ENCODE measurements around the gene FANCC.

FANCC gene

GRCh38 chr9:95086564-95086955, 230.9 kb downstream of the FANCC start:
- Histone ChIP-seq H3K4me1 (ENCODE audit: control insufficient read depth in 1 of 2, insufficient read depth in 2 of 2, low read length in 2 of 2) (peaks cover 6 to 60% of the 10 kb centered on the region in 2 donors), H3K9me3 (ENCODE audit: control insufficient read depth in 1 of 2, low read length in 2 of 2) (no peaks in the 10 kb centered on the region), H3K36me3 (ENCODE audit: control insufficient read depth in 1 of 2, insufficient read depth in 2 of 2, low read length in 2 of 2) (peaks cover 27 to 40% of the 10 kb centered on the region in 2 donors), H3K27ac (ENCODE audit: low read length) (no peak overlapping the region), H3K27me3 (ENCODE audit: low read depth, low read length) (no peaks in the 10 kb centered on the region), H3K4me3 (ENCODE audit: low read depth in 1 of 2, low read length in 2 of 2) (no peak overlapping the region)

- H3K4me1 ChIP-seq (ENCODE audit: control insufficient read depth in 1 of 2, insufficient read depth in 2 of 2, low read length in 2 of 2) = peaks cover 6 to 60% of the 10 kb centered on the region in 2 donors
- no peak overlapping the region for H3K4me3 ChIP-seq (ENCODE audit: low read depth in 1 of 2, low read length in 2 of 2)
- no peaks in the 10 kb centered on the region for H3K27me3 ChIP-seq (ENCODE audit: low read depth, low read length)
- no peak overlapping the region for H3K27ac ChIP-seq (ENCODE audit: low read length)
- H3K9me3 ChIP-seq (ENCODE audit: control insufficient read depth in 1 of 2, low read length in 2 of 2) = no peaks in the 10 kb centered on the region
- H3K36me3 ChIP-seq (ENCODE audit: control insufficient read depth in 1 of 2, insufficient read depth in 2 of 2, low read length in 2 of 2) = peaks cover 32 to 44% of the 10 kb centered on the region in 2 donors
These were observed 231.5 kb downstream of the FANCC start for GRCh38 chr9:95085861-95086563.

GRCh38 chr9:95085036-95085770, 232.3 kb downstream of the FANCC start:
- Histone ChIP-seq H3K27me3 (ENCODE audit: low read depth, low read length) (no peaks in the 10 kb centered on the region), H3K9me3 (ENCODE audit: control insufficient read depth in 1 of 2, low read length in 2 of 2) (no peaks in the 10 kb centered on the region), H3K4me1 (ENCODE audit: control insufficient read depth in 1 of 2, insufficient read depth in 2 of 2, low read length in 2 of 2) (peaks cover 6 to 56% of the 10 kb centered on the region in 2 donors), H3K27ac (ENCODE audit: low read length) (peak overlapping the region; percentile 16), H3K36me3 (ENCODE audit: control insufficient read depth in 1 of 2, insufficient read depth in 2 of 2, low read length in 2 of 2) (peaks cover 38 to 48% of the 10 kb centered on the region in 2 donors), H3K4me3 (ENCODE audit: low read depth in 1 of 2, low read length in 2 of 2) (no peak overlapping the region)

- H3K9me3 ChIP-seq (ENCODE audit: control insufficient read depth in 1 of 2, low read length in 2 of 2) = no peaks in the 10 kb centered on the region
- no peaks in the 10 kb centered on the region for H3K27me3 ChIP-seq (ENCODE audit: low read depth, low read length)
- H3K36me3 ChIP-seq (ENCODE audit: control insufficient read depth in 1 of 2, insufficient read depth in 2 of 2, low read length in 2 of 2) = peaks cover 38 to 48% of the 10 kb centered on the region in 2 donors
- peaks cover 3 to 51% of the 10 kb centered on the region in 2 donors for H3K4me1 ChIP-seq (ENCODE audit: control insufficient read depth in 1 of 2, insufficient read depth in 2 of 2, low read length in 2 of 2)
- peak overlapping the region; percentile 16 for H3K27ac ChIP-seq (ENCODE audit: low read length)
- H3K4me3 ChIP-seq (ENCODE audit: low read depth in 1 of 2, low read length in 2 of 2) = no peak overlapping the region
These were observed 233.1 kb downstream of the FANCC start for GRCh38 chr9:95084254-95084934.

- Histone ChIP-seq H3K4me3 (ENCODE audit: low read depth in 1 of 2, low read length in 2 of 2) (no peak overlapping the region), H3K9me3 (ENCODE audit: control insufficient read depth in 1 of 2, low read length in 2 of 2) (no peaks in the 10 kb centered on the region), H3K36me3 (ENCODE audit: control insufficient read depth in 1 of 2, insufficient read depth in 2 of 2, low read length in 2 of 2) (peaks cover 38 to 48% of the 10 kb centered on the region in 2 donors), H3K27ac (ENCODE audit: low read length) (peak overlapping the region; percentile 11), H3K4me1 (ENCODE audit: control insufficient read depth in 1 of 2, insufficient read depth in 2 of 2, low read length in 2 of 2) (peaks cover 14 to 51% of the 10 kb centered on the region in 2 donors), H3K27me3 (ENCODE audit: low read depth, low read length) (no peaks in the 10 kb centered on the region)
These were observed 234.3 kb downstream of the FANCC start for GRCh38 chr9:95083086-95083768.

- peaks cover 38 to 48% of the 10 kb centered on the region in 2 donors for H3K36me3 ChIP-seq (ENCODE audit: control insufficient read depth in 1 of 2, insufficient read depth in 2 of 2, low read length in 2 of 2)
- H3K4me3 ChIP-seq (ENCODE audit: low read depth in 1 of 2, low read length in 2 of 2) = no peak overlapping the region
These were observed 235.0 kb downstream of the FANCC start for GRCh38 chr9:95082401-95083084.

GRCh38 chr9:95081998-95082397, 235.5 kb downstream of the FANCC start:
- Histone ChIP-seq H3K9me3 (ENCODE audit: control insufficient read depth in 1 of 2, low read length in 2 of 2) (no peaks in the 10 kb centered on the region), H3K4me1 (ENCODE audit: control insufficient read depth in 1 of 2, insufficient read depth in 2 of 2, low read length in 2 of 2) (peaks cover 20 to 56% of the 10 kb centered on the region in 2 donors)

More at GRCh38 chr9:95082401-95083084, 235.0 kb downstream of the FANCC start:
- Histone ChIP-seq H3K4me1 (ENCODE audit: control insufficient read depth in 1 of 2, insufficient read depth in 2 of 2, low read length in 2 of 2) (peaks cover 15 to 51% of the 10 kb centered on the region in 2 donors), H3K27me3 (ENCODE audit: low read depth, low read length) (no peaks in the 10 kb centered on the region), H3K27ac (ENCODE audit: low read length) (no peak overlapping the region), H3K9me3 (ENCODE audit: control insufficient read depth in 1 of 2, low read length in 2 of 2) (no peaks in the 10 kb centered on the region)

GRCh38 chr9:95080961-95081647, 236.4 kb downstream of the FANCC start:
- Histone ChIP-seq H3K27ac (ENCODE audit: low read length) (no peak overlapping the region), H3K27me3 (ENCODE audit: low read depth, low read length) (no peaks in the 10 kb centered on the region), H3K4me1 (ENCODE audit: control insufficient read depth in 1 of 2, insufficient read depth in 2 of 2, low read length in 2 of 2) (peaks cover 24 to 61% of the 10 kb centered on the region in 2 donors), H3K4me3 (ENCODE audit: low read depth in 1 of 2, low read length in 2 of 2) (no peak overlapping the region), H3K36me3 (ENCODE audit: control insufficient read depth in 1 of 2, insufficient read depth in 2 of 2, low read length in 2 of 2) (peaks cover 34 to 47% of the 10 kb centered on the region in 2 donors), H3K9me3 (ENCODE audit: control insufficient read depth in 1 of 2, low read length in 2 of 2) (no peaks in the 10 kb centered on the region)

More at GRCh38 chr9:95081998-95082397, 235.5 kb downstream of the FANCC start:
- Histone ChIP-seq H3K27me3 (ENCODE audit: low read depth, low read length) (no peaks in the 10 kb centered on the region), H3K4me3 (ENCODE audit: low read depth in 1 of 2, low read length in 2 of 2) (no peak overlapping the region), H3K27ac (ENCODE audit: low read length) (no peak overlapping the region), H3K36me3 (ENCODE audit: control insufficient read depth in 1 of 2, insufficient read depth in 2 of 2, low read length in 2 of 2) (peaks cover 38 to 51% of the 10 kb centered on the region in 2 donors)

- peak overlapping the region; percentile 11 for H3K27ac ChIP-seq (ENCODE audit: low read length)
- peaks cover 26 to 31% of the 10 kb centered on the region in 2 donors for H3K36me3 ChIP-seq (ENCODE audit: control insufficient read depth in 1 of 2, insufficient read depth in 2 of 2, low read length in 2 of 2)
- H3K4me1 ChIP-seq (ENCODE audit: control insufficient read depth in 1 of 2, insufficient read depth in 2 of 2, low read length in 2 of 2) = peaks cover 24 to 62% of the 10 kb centered on the region in 2 donors
- H3K9me3 ChIP-seq (ENCODE audit: control insufficient read depth in 1 of 2, low read length in 2 of 2) = no peaks in the 10 kb centered on the region
- H3K4me3 ChIP-seq (ENCODE audit: low read depth in 1 of 2, low read length in 2 of 2) = no peak overlapping the region
- no peaks in the 10 kb centered on the region for H3K27me3 ChIP-seq (ENCODE audit: low read depth, low read length)
These were observed 238.0 kb downstream of the FANCC start for GRCh38 chr9:95079461-95079860.

- Histone ChIP-seq H3K36me3 (ENCODE audit: control insufficient read depth in 1 of 2, insufficient read depth in 2 of 2, low read length in 2 of 2) (peaks cover 28 to 31% of the 10 kb centered on the region in 2 donors), H3K27ac (ENCODE audit: low read length) (peak overlapping the region; percentile 27), H3K4me1 (ENCODE audit: control insufficient read depth in 1 of 2, insufficient read depth in 2 of 2, low read length in 2 of 2) (peaks cover 28 to 67% of the 10 kb centered on the region in 2 donors), H3K27me3 (ENCODE audit: low read depth, low read length) (no peaks in the 10 kb centered on the region), H3K4me3 (ENCODE audit: low read depth in 1 of 2, low read length in 2 of 2) (peak overlapping the region in 1 of 2 donors; percentile 10), H3K9me3 (ENCODE audit: control insufficient read depth in 1 of 2, low read length in 2 of 2) (no peaks in the 10 kb centered on the region)
These were observed 238.6 kb downstream of the FANCC start for GRCh38 chr9:95078939-95079338.
